HG03565 (cell line): ENCODE measurements around the gene PCDHB1.
"Not testable (repeated sequence)": the region's sequence is repeated elsewhere in the genome, so short reads cannot be mapped to it uniquely, and the experiment has no call there.

Experiments used
- ATAC-seq: cut with Tn5 transposase; IDR thresholded peaks from one replicate; pipeline ENCODE4 v1.9.1; 2021; ENCODE audit warnings: mild to moderate bottlenecking, moderate library complexity; ENCODE audit not compliant: unreplicated experiment

PCDHB1 gene

DNA sequence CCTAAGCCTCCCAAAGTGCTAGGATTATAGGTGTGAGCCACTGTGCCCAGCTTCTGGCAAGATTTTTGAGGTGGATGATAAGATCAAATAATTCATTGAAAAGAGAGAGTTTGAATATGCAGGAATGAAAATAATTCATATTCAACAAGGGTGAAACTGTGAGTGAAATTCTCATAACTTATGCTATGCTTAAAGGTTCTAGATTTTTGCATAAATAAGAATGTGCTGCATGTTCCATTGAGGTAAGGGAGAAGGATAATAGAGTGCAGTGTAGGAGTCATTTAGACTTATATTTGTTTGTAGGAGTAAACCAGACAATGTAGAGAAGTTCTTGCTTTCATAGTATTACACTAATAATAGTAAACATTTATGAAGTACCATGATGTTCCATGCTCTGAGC lies 31.1 kb downstream of the PCDHB1 start:
- ATAC-seq: no peak

DNA sequence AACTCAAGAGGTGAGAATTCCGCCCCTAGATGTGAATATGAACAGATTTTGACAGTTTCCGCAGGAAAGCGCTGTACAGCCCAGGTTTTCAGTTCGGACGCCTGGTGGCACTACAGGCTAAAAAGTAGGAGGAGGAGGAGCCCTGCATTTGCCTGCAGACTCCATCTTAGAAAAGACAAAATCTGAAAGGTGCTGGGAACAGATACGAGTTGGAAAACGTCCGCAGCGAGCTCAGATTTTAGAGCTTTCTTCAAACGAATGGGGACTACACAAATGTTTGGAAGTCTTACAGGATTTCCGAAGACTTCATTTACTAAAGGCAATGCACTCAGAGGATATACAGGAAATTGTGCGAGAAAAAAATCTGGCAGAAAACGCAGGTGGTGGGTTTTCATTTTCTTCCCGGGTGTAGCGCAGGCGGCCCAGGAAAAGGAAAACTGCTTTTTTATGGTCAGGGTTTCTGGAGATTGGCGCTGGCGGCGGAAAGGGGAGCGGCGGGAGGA lies 33.4 kb downstream of the PCDHB1 start:
- ATAC-seq: no peak

DNA sequence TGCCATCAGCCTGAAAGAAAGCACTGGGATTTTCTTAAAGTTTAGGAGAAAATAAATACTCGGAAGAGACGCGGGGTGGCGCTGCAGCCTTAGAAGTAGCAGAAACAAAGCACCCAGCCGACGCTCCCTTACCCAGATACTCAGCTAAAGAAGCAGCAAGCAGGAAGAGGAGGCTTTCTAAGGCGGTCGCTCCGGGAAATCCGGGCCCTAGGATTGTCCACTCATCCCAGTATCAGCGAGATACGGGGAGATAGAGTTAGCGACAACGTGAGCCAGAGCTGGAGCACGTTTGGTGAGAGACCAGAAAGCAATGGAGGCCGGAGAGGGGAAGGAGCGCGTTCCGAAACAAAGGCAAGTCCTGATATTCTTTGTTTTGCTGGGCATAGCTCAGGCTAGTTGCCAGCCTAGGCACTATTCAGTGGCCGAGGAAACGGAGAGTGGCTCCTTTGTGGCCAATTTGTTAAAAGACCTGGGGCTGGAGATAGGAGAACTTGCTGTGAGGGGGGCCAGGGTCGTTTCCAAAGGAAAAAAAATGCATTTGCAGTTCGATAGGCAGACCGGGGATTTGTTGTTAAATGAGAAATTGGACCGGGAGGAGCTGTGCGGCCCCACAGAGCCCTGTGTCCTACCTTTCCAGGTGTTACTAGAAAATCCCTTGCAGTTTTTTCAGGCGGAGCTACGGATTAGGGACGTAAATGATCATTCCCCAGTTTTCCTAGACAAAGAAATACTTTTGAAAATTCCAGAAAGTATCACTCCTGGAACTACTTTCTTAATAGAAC lies 43.5 kb downstream of the PCDHB1 start, which contains the start of gene PCDHB2:
PCDHB2 (plus strand) TSS at position 135 of the 782 bp plus-strand sequence; CDS start at position 311, 176 bp downstream.
- ATAC-seq: no peak

DNA sequence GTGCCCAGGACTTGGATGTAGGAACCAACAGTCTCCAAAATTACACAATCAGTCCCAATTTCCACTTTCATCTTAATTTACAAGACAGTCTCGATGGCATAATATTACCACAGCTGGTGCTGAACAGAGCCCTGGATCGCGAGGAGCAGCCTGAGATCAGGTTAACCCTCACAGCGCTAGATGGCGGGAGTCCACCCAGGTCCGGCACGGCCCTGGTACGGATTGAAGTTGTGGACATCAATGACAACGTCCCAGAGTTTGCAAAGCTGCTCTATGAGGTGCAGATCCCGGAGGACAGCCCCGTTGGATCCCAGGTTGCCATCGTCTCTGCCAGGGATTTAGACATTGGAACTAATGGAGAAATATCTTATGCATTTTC lies 44.1 kb downstream of the PCDHB1 start:
- ATAC-seq: no peak

DNA sequence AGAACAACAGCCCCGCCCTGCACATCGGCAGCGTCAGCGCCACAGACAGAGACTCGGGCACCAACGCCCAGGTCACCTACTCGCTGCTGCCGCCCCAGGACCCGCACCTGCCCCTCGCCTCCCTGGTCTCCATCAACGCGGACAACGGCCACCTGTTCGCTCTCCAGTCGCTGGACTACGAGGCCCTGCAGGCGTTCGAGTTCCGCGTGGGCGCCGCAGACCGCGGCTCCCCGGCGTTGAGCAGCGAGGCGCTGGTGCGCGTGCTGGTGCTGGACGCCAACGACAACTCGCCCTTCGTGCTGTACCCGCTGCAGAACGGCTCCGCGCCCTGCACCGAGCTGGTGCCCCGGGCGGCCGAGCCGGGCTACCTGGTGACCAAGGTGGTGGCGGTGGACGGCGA lies 45.0 kb downstream of the PCDHB1 start:
- not testable (repeated sequence) for ATAC-seq

DNA sequence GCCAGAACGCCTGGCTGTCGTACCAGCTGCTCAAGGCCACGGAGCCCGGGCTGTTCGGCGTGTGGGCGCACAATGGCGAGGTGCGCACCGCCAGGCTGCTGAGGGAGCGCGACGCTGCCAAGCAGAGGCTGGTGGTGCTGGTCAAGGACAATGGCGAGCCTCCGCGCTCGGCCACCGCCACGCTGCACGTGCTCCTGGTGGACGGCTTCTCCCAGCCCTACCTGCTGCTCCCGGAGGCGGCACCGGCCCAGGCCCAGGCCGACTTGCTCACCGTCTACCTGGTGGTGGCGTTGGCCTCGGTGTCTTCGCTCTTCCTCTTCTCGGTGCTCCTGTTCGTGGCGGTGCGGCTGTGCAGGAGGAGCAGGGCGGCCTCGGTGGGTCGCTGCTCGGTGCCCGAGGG lies 45.4 kb downstream of the PCDHB1 start:
- ATAC-seq: not testable (repeated sequence)

DNA sequence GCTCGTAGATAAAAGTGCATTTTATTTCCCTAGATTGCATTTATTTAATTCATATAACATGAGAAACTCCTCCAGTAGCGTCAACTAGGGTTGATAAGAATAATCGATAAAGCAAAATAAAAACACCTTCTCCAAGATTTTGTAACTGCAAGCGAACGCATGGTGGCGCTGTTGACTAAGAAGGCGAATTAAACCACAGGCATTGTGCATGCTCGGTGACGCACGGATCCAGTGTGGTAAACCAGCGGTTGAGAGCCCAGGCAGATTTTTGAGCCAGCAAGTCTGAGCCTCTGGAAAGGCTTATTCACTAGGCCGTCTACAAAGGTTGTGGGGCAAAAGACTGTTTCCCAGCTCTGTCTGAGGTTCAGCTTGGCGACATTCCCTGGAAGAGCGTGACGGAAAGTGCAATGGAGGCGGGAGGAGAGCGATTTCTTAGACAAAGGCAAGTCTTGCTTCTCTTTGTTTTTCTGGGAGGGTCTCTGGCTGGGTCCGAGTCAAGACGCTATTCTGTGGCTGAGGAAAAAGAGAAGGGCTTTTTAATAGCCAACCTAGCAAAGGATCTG lies 49.1 kb downstream of the PCDHB1 start, which contains the start of gene PCDHB3:
PCDHB3 (plus strand) TSS at position 231 of the 563 bp plus-strand sequence; CDS start at position 408, 177 bp downstream.
- ATAC-seq: no peak

DNA sequence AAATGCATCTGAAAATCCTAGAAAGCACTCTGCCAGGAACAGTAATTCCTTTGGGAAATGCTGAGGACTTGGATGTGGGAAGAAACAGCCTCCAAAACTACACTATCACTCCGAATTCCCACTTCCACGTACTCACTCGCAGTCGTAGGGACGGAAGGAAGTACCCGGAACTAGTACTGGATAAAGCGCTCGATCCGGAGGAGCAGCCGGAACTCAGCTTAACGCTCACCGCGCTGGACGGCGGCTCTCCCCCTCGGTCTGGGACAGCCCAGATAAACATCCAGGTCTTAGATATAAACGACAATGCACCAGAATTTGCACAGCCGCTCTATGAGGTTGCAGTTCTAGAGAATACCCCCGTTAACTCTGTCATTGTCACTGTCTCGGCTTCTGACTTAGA lies 49.9 kb downstream of the PCDHB1 start:
- ATAC-seq: no peak

DNA sequence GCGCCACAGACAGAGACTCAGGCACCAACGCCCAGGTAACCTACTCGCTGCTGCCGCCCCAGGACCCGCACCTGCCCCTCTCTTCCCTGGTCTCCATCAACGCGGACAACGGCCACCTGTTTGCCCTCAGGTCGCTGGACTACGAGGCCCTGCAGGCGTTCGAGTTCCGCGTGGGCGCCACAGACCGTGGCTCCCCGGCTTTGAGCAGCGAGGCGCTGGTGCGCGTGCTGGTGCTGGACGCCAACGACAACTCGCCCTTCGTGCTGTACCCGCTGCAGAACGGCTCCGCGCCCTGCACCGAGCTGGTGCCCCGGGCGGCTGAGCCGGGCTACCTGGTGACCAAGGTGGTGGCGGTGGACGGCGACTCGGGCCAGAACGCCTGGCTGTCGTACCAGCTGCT lies 50.9 kb downstream of the PCDHB1 start:
- ATAC-seq: not testable (repeated sequence)

DNA sequence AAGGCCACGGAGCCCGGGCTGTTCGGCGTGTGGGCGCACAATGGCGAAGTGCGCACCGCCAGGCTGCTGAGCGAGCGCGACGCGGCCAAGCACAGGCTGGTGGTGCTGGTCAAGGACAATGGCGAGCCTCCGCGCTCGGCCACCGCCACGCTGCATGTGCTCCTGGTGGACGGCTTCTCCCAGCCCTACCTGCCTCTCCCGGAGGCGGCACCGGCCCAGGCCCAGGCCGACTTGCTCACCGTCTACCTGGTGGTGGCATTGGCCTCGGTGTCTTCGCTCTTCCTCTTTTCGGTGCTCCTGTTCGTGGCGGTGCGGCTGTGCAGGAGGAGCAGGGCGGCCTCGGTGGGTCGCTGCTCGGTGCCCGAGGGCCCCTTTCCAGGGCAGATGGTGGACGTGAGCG lies 51.3 kb downstream of the PCDHB1 start:
- ATAC-seq: not testable (repeated sequence)

DNA sequence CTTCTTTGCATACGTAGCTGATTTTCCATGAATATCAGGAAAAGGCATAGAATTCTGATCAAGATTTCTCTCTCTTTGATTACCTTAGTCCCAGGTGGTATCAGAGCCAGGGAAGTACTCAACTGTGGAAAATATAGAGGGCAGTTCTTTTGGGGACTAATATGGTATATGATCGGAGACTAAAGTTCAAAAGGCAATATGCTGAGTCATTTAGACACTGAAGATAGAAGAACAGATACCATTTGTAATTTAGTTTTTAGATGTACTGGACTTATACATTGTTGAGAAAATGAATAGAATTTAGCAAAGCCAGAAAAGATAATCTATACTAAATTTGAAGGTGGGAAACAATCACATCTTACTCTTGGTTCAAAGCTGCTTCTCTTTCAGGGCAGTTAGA lies 54.2 kb downstream of the PCDHB1 start:
- ATAC-seq: no peak
